Gastroesophageal sphincter (tissue), 3 donors: ENCODE measurements around the gene IMMT.

ENCODE experiments used
- EP300 ChIP-seq: sonication (generic); formaldehyde crosslinking; IDR thresholded peaks from one replicate; pipeline ENCODE4 v1.6.1; 2017; ENCODE audit warnings: antibody characterized with exemption, mild to moderate bottlenecking
- POLR2A ChIP-seq, 2 donors: fragments of 450-650 bp; IDR thresholded peaks; one replicate each; pipeline ENCODE4 v1.6.1; 2017; ENCODE audit warnings: antibody characterized with exemption in 2 of 2, mild to moderate bottlenecking in 2 of 2, moderate library complexity in 1 of 2
- TF ChIP-seq, protein P1 (sequence below), 4 experiments: fragments of 200-600 bp in 2 of 4; fragments of 450-650 bp in 2 of 4; sonication (generic) in 1 of 4; IDR thresholded peaks; one replicate each; pipeline ENCODE4 v1.5.1; 2017 to 2019; ENCODE audit warnings: antibody characterized with exemption in 4 of 4, mild to moderate bottlenecking in 2 of 4, moderate library complexity in 2 of 4

DNA sequence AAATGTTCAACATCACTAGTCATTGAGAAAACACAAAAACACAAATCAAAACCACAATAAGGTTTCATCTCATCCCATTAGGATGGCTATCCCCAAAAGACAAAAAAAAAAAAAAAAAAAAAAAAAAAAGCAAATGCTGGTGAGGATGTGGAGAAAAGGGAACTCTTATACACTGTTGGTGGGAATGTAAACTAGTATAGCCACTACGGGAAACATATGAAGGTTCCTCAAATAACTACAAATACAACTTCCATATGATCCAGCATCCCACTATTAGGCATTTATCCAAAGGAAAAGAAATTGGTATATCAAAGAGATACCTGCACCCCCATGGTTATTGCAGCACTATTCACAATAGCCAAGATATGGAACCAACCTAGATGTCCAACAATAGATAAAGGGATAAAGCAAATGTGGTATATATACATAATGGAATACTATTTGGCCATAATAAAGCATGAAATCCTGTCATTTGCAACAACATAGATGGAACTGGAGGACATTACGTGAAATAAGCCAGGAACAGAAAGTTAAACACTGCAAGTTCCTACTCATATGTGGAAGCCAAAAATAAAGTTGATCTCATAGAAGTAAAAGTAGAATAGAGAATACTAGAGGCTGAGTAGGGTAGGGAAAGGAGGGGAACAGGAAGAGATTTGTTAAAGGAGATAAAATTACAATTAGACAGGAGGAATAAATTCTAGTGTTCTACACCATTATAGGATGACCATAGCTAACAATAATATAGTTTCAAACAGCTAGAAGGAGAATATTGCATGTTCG is 98.0 kb downstream of the IMMT start:
- TF ChIP-seq POLR2A (IDR thresholded peaks at IDR 0.05) (no peak), EP300 (no peak)
- TF ChIP-seq, protein P1, sequence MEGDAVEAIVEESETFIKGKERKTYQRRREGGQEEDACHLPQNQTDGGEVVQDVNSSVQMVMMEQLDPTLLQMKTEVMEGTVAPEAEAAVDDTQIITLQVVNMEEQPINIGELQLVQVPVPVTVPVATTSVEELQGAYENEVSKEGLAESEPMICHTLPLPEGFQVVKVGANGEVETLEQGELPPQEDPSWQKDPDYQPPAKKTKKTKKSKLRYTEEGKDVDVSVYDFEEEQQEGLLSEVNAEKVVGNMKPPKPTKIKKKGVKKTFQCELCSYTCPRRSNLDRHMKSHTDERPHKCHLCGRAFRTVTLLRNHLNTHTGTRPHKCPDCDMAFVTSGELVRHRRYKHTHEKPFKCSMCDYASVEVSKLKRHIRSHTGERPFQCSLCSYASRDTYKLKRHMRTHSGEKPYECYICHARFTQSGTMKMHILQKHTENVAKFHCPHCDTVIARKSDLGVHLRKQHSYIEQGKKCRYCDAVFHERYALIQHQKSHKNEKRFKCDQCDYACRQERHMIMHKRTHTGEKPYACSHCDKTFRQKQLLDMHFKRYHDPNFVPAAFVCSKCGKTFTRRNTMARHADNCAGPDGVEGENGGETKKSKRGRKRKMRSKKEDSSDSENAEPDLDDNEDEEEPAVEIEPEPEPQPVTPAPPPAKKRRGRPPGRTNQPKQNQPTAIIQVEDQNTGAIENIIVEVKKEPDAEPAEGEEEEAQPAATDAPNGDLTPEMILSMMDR (IDR thresholded peaks at IDR 0.05) = no peak
